Stomach (tissue), 9 donors: ENCODE results near the gene PERM1. TPM values are rescaled to one million over a fixed set of nuclear protein-coding genes. Genes with fewer than 3 reads are reported as not detected.

Experiments used
- DNase-seq, 2 donors: peaks; one replicate each; pipeline versions ENCODE4 v3.0.0 to v3.0.0-alpha.2; 2013 to 2019
- H3K27ac ChIP-seq, 5 donors: fragments of 200-600 bp in 4 of 5; sonication (generic) in 4 of 5; one replicate each; pipeline ENCODE4 v1.5.1; 2013 to 2019; ENCODE audit warnings: mild to moderate bottlenecking in 1 of 5, moderate library complexity in 1 of 5
- H3K27me3 ChIP-seq, 3 donors: fragments of 200-600 bp; sonication (generic); one replicate each; pipeline ENCODE4 v1.5.1; 2017 to 2019; ENCODE audit warnings: mixed run types in 1 of 3
- H3K36me3 ChIP-seq, 4 donors: fragments of 200-600 bp; sonication (generic); 1 replicate in 3 of 4; 2 replicates in 1 of 4; pipeline ENCODE4 v1.5.1; 2016 to 2019
- H3K4me1 ChIP-seq, 4 donors: fragments of 200-600 bp; sonication (generic); one replicate each; pipeline ENCODE4 v1.5.1; 2016 to 2019
- H3K4me3 ChIP-seq, 4 donors: fragments of 200-600 bp; sonication (generic) in 3 of 4; one replicate each; pipeline ENCODE4 v1.5.1; 2016 to 2019; ENCODE audit warnings: mild to moderate bottlenecking in 1 of 4
- H3K9me3 ChIP-seq, 4 donors: fragments of 200-600 bp; sonication (generic); one replicate each; pipeline ENCODE4 v1.5.1; 2016 to 2019
- CTCF ChIP-seq, 7 experiments: fragments of 450-650 bp in 4 of 7; fragments of 200-600 bp in 3 of 7; sonication (generic) in 3 of 7; IDR thresholded peaks; one replicate each; pipeline ENCODE4 v1.5.1; 2016 to 2019; ENCODE audit warnings: antibody characterized with exemption in 7 of 7, control low read depth in 2 of 7, mild to moderate bottlenecking in 1 of 7
- EP300 ChIP-seq: sonication (generic); formaldehyde crosslinking; IDR thresholded peaks from one replicate; pipeline ENCODE4 v1.6.1; 2017; ENCODE audit warnings: antibody characterized with exemption
- POLR2A ChIP-seq, 4 donors: fragments of 450-650 bp; IDR thresholded peaks; one replicate each; pipeline ENCODE4 v1.6.1; 2016; ENCODE audit warnings: antibody characterized with exemption in 4 of 4, control low read depth in 2 of 4, mild to moderate bottlenecking in 1 of 4, moderate library complexity in 1 of 4
- POLR2AphosphoS5 ChIP-seq, 3 donors: sonication (generic); formaldehyde crosslinking; IDR thresholded peaks; one replicate each; pipeline ENCODE4 v1.6.1; 2016; ENCODE audit warnings: antibody characterized with exemption in 3 of 3
- WGBS, 5 donors: extraction: QIAGEN DNeasy Blood & Tissue Kit in 3 of 5; methylation state at CpG; one replicate each; pipeline versions ENCODE4 v1.1.5 to v1.1.7; 2013 to 2018; 5-methylcytosine and 5-hydroxymethylcytosine counted together
- intact Hi-C: fragments of 100-400 bp; cut with DNase I; formaldehyde crosslinking; loops from one replicate; pipeline ENCODE4 v1.15.1; 2023; ENCODE audit warnings: low total_unique reads
- polyA plus RNA-seq, 3 donors: library from polyadenylated mRNA; stranded (reverse); fragments of 200-250 nt; gene quantifications; one replicate each; pipeline ENCODE4 v1.2.3, GENCODE V29; 2013
- total RNA-seq, 5 donors: library from RNA; depleted of rRNA; stranded (reverse); fragments of >200 nt; gene quantifications; one replicate each; pipeline versions ENCODE4 v1.1.0 to v1.2.3, GENCODE V29; 2014 to 2016
- donor health status: healthy with polysubstance abuse.
- donor health status: Bipolar disorder and iron deficiency.
- donor health status: healthy.

Gene PERM1
- total and polyA plus RNA-seq, 8 donors = 0.37 to 0.88 (median 0.45) TPM; not detected in 4

GRCh38 chr1:972726-973458 is 9.0 kb downstream of the PERM1 start:
- TF ChIP-seq EP300 (no peak), CTCF (IDR thresholded peaks at IDR 0.05) (no peak), POLR2AphosphoS5 (IDR thresholded peaks at IDR 0.05) (no peak), POLR2A (IDR thresholded peaks at IDR 0.05) (no peak)
- no peaks in the 10 kb centered on the region for H3K9me3 ChIP-seq
- H3K4me1 ChIP-seq = peaks cover 7 to 18% (median 13%) of the 10 kb centered on the region in 4 donors
- WGBS, 5 donors = 84 to 91% (median 86%) methylated on average over 9 to 28 of the region's 28 CpGs
- H3K27me3 ChIP-seq = peaks cover 11 to 87% (median 40%) of the 10 kb centered on the region in 3 donors
- H3K4me3 ChIP-seq = no peak overlapping the region
- H3K27ac ChIP-seq = no peak overlapping the region
- intact Hi-C loops = no loop called here
- H3K36me3 ChIP-seq = no peaks in the 10 kb centered on the region
- DNase-seq = no peak

- DNase-seq = no peak
- Histone ChIP-seq H3K9me3 (no peaks in the 10 kb centered on the region), H3K27me3 (peaks cover 11 to 96% (median 45%) of the 10 kb centered on the region in 3 donors), H3K27ac (no peak overlapping the region), H3K36me3 (no peaks in the 10 kb centered on the region), H3K4me1 (peaks cover 15 to 27% (median 20%) of the 10 kb centered on the region in 4 donors), H3K4me3 (no peak overlapping the region)
- 80 to 85% (median 84%) methylated on average over 4 to 34 of the region's 34 CpGs for WGBS, 5 donors
- intact Hi-C loops = no loop called here
- TF ChIP-seq EP300 (no peak), POLR2AphosphoS5 (IDR thresholded peaks at IDR 0.05) (no peak), CTCF (IDR thresholded peaks at IDR 0.05) (no peak), POLR2A (IDR thresholded peaks at IDR 0.05) (no peak)
Observed at GRCh38 chr1:971751-972506, 10.0 kb downstream of the PERM1 start.

GRCh38 chr1:970973-971730 is 10.7 kb downstream of the PERM1 start:
- Histone ChIP-seq H3K27ac (no peak overlapping the region), H3K4me3 (no peak overlapping the region), H3K9me3 (no peaks in the 10 kb centered on the region), H3K4me1 (peaks cover 15 to 30% (median 25%) of the 10 kb centered on the region in 4 donors), H3K36me3 (no peaks in the 10 kb centered on the region), H3K27me3 (peaks cover 11 to 98% (median 41%) of the 10 kb centered on the region in 3 donors)
- intact Hi-C loops = no loop called here
- TF ChIP-seq POLR2A (IDR thresholded peaks at IDR 0.05) (no peak), EP300 (no peak), POLR2AphosphoS5 (IDR thresholded peaks at IDR 0.05) (no peak), CTCF (IDR thresholded peaks at IDR 0.05) (no peak)
- DNase-seq = no peak
- 39 to 58% (median 40%) methylated on average over 20 to 42 of the region's 42 CpGs for WGBS, 5 donors
